Measurements from ENCODE around the gene PLB1. TPM values are rescaled to one million over a fixed set of nuclear protein-coding genes. Genes with fewer than 3 reads are reported as not detected.

The PLB1 gene
- total and polyA plus RNA-seq, 9 of the 15 experiments (the other 6 are each of a cell fraction or from before 2014, with no cell fraction given) = 0.01 to 0.09 (median 0.07) TPM; not detected in 2

- Histone ChIP-seq H3K36me3 (ENCODE audit: control insufficient read depth, insufficient read depth, low read length) (no peaks in the 10 kb centered on the region), H3K4me3 (no peak overlapping the region), H3K9me3 (replicated peaks; ENCODE audit: control insufficient read depth, insufficient read depth, low read depth, low read length) (no peaks in the 10 kb centered on the region), H3K9ac (ENCODE audit: insufficient read depth in 1 of 2, low read depth in 2 of 2, low read length in 2 of 2) (peak overlapping the region; percentile 12 to 57; a peak in 2 of 4 replicates), H3K4me2 (ENCODE audit: insufficient read depth, low read length) (peak overlapping the region; percentile 30), H2AFZ (ENCODE audit: low read depth, low read length) (peak overlapping the region; percentile 79), H3K27ac (ENCODE audit: extremely low read depth, low read depth, low read length) (peak overlapping the region; percentile 53), H3K27me3 (ENCODE audit: control insufficient read depth in 2 of 2, insufficient read depth in 2 of 2, low read length in 2 of 2) (no peaks in the 10 kb centered on the region), H3K79me2 (ENCODE audit: control insufficient read depth, insufficient read depth, low read length) (no peaks in the 10 kb centered on the region), H4K20me1 (replicated peaks; ENCODE audit: control insufficient read depth, insufficient read depth, low read length) (no peaks in the 10 kb centered on the region), H3K4me1 (replicated peaks in 1 of 2; ENCODE audit: control insufficient read depth in 2 of 2, insufficient read depth in 2 of 2, low read length in 2 of 2) (peaks cover 23 to 42% of the 10 kb centered on the region in 2 experiments), H3K9me1 (ENCODE audit: control insufficient read depth, insufficient read depth, low read length) (peaks cover 4% of the 10 kb centered on the region)
- CTCF ChIA-PET (ENCODE audit: low intra/inter-chr PET ratio) = no interaction called here
- in situ Hi-C loops (cut with MboI) = no loop called here
- no TSS peak for BruUV-seq (replicated peaks)
- WGBS (ENCODE audit: insufficient coverage, low coverage, missing lambda C conversion rate) = 23% methylated on average over 14 of the region's 14 CpGs
- FAIRE-seq (peak; percentile 93), ATAC-seq (peak; percentile 87), DNase-seq (ENCODE audit: extremely low read depth in 1 of 4, low spot score in 3 of 4) (peak; percentile 64 to 92 (median 74))
- POLR2A ChIA-PET = interaction anchor here (0.6 to 1.4 kb wide), 3 partner anchors 14 to 86 kb away, joined by 3 to 4 read pairs (median 4); no protein-coding TSS in a partner anchor
- intact Hi-C loops (cut with micrococcal nuclease) = loop anchor here (5.0 kb wide), 1 partner anchor 69 kb away; the partner anchor contains the start of gene PPP1CB
- TF ChIP-seq SIN3A (IDR thresholded peaks at IDR 0.05; ENCODE audit: borderline replicate concordance in 2 of 2, control insufficient read depth in 1 of 2, low read depth in 2 of 2, low read length in 2 of 2) = no peak
- TF ChIP-seq ETS1 (conservative IDR thresholded peaks at IDR 0.05; ENCODE audit: control insufficient read depth, low read depth, low read length) = no peak
- no peak for TF ChIP-seq DIDO1 (tag; IDR thresholded peaks at IDR 0.05; ENCODE audit: low read depth)
- peak; percentile 91 for TF ChIP-seq ZNF592 (IDR thresholded peaks at IDR 0.05)
- no peak for TF ChIP-seq SP2 (IDR thresholded peaks at IDR 0.05; ENCODE audit: extremely low read depth, low read depth, low read length, poor library complexity, severe bottlenecking)
- no peak for TF ChIP-seq KAT7 (CRISPR knock-in tag; IDR thresholded peaks at IDR 0.05; ENCODE audit: borderline replicate concordance)
- TF ChIP-seq ZNF444 (CRISPR knock-in tag; IDR thresholded peaks at IDR 0.05) = no peak
- TF ChIP-seq SMARCA5 (IDR thresholded peaks at IDR 0.05) = no peak
- TF ChIP-seq RAD21 (CRISPR knock-in tag; conservative IDR thresholded peaks at IDR 0.05 in 1 of 2, IDR thresholded peaks at IDR 0.05 in 1 of 2) = no peak
- peak; percentile 53; the same call in 1 of the 2 replicates for TF ChIP-seq TFAP4 (CRISPR knock-in tag; IDR thresholded peaks at IDR 0.05; ENCODE audit: borderline replicate concordance)
- no peak for TF ChIP-seq STAT5B (CRISPR knock-in tag; IDR thresholded peaks at IDR 0.05)
- peak; percentile 84 for TF ChIP-seq MAX (CRISPR knock-in tag; IDR thresholded peaks at IDR 0.05)
- no peak for TF ChIP-seq ZSCAN32 (CRISPR knock-in tag; IDR thresholded peaks at IDR 0.05)
- no peak for TF ChIP-seq ZNF384 (IDR thresholded peaks at IDR 0.05; ENCODE audit: low read depth, low read length)
- TF ChIP-seq SIN3B (IDR thresholded peaks at IDR 0.05; ENCODE audit: low read depth) = no peak
Measured at GRCh38 chr2:28683100-28683706, 187.3 kb downstream of the PLB1 start.

Measured in K562 (cell line).